H1 (cell line): ENCODE results near the gene CAMSAP1. TPM values are rescaled to one million over a fixed set of nuclear protein-coding genes. Genes with fewer than 3 reads are reported as not detected.

Source experiments
- POLR2A ChIP-seq, 2 experiments: IDR thresholded peaks; 1 replicate in 1 of 2; 2 replicates in 1 of 2; pipeline ENCODE4 v1.6.1; 2011; ENCODE audit warnings: low read depth in 2 of 2, low read length in 2 of 2, mild to moderate bottlenecking in 2 of 2; ENCODE audit errors: control extremely low read depth in 1 of 2
- SRF ChIP-seq: IDR thresholded peaks from 2 replicates; pipeline ENCODE4 v1.6.1; 2011; ENCODE audit warnings: mild to moderate bottlenecking, low read depth, low read length, moderate library complexity
- polyA plus RNA-seq, 7 experiments: library from polyadenylated mRNA; depleted of rRNA in 3 of 7; stranded (reverse) in 5 of 7; unstranded in 2 of 7; fragments of >200 nt in 5 of 7; fragments of 200-250 nt in 2 of 7; gene quantifications; 1 replicate in 5 of 7; 2 replicates in 1 of 7; 4 replicates in 1 of 7; pipeline versions ENCODE4 v1.2.1 to v1.2.3, GENCODE V29; 2011 to 2013; ENCODE audit warnings: missing spikeins in 2 of 7, mixed read lengths in 2 of 7
- total RNA-seq: library from RNA; stranded (reverse); fragmentation: NEBNext Ultra II Directional; extraction: Animal tissue kit (Norgen Biotek cat#: 25700); gene quantifications from 2 replicates; pipeline ENCODE4 v1.2.1, GENCODE V29; 2021
- TF ChIP-seq, protein P1 (sequence below): fragments of 300-600 bp; sonication (generic); IDR thresholded peaks from 2 replicates; pipeline ENCODE4 v1.7.1; 2012; ENCODE audit warnings: low read length, moderate library complexity, mild to moderate bottlenecking, inconsistent platforms; ENCODE audit not compliant: insufficient replicate concordance

The CAMSAP1 gene
- total and polyA plus RNA-seq, 2 of the 8 experiments (the other 6 are each of a cell fraction or from before 2014, with no cell fraction given), result 13.4 to 44.0 TPM

DNA sequence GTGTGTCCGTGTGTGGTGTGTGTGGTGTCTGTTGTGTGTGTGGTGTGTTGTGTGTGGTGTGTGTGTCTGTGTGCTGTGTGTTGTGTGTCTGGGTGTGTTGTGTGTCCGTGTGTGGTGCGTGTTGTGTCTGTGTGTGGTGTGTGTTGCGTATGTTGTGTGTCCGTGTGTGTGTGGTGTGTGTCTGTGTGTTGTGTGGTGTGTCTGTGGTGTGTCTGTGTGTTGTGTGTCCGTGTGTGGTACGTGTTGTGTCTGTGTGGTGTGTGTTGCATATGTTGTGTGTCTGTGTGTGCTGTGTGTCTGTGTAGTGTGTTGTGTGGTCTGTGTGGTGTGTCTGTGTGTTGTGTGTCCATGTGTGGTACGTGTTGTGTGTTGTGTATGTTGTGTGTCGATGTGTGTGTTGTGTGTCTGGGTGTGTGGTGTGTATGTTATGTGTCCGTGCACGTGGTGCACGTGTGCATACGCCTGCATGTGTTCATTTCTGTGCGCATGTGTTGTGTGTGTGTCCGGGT is 133.1 kb downstream of the CAMSAP1 start (continued):
- TF ChIP-seq, protein P1, sequence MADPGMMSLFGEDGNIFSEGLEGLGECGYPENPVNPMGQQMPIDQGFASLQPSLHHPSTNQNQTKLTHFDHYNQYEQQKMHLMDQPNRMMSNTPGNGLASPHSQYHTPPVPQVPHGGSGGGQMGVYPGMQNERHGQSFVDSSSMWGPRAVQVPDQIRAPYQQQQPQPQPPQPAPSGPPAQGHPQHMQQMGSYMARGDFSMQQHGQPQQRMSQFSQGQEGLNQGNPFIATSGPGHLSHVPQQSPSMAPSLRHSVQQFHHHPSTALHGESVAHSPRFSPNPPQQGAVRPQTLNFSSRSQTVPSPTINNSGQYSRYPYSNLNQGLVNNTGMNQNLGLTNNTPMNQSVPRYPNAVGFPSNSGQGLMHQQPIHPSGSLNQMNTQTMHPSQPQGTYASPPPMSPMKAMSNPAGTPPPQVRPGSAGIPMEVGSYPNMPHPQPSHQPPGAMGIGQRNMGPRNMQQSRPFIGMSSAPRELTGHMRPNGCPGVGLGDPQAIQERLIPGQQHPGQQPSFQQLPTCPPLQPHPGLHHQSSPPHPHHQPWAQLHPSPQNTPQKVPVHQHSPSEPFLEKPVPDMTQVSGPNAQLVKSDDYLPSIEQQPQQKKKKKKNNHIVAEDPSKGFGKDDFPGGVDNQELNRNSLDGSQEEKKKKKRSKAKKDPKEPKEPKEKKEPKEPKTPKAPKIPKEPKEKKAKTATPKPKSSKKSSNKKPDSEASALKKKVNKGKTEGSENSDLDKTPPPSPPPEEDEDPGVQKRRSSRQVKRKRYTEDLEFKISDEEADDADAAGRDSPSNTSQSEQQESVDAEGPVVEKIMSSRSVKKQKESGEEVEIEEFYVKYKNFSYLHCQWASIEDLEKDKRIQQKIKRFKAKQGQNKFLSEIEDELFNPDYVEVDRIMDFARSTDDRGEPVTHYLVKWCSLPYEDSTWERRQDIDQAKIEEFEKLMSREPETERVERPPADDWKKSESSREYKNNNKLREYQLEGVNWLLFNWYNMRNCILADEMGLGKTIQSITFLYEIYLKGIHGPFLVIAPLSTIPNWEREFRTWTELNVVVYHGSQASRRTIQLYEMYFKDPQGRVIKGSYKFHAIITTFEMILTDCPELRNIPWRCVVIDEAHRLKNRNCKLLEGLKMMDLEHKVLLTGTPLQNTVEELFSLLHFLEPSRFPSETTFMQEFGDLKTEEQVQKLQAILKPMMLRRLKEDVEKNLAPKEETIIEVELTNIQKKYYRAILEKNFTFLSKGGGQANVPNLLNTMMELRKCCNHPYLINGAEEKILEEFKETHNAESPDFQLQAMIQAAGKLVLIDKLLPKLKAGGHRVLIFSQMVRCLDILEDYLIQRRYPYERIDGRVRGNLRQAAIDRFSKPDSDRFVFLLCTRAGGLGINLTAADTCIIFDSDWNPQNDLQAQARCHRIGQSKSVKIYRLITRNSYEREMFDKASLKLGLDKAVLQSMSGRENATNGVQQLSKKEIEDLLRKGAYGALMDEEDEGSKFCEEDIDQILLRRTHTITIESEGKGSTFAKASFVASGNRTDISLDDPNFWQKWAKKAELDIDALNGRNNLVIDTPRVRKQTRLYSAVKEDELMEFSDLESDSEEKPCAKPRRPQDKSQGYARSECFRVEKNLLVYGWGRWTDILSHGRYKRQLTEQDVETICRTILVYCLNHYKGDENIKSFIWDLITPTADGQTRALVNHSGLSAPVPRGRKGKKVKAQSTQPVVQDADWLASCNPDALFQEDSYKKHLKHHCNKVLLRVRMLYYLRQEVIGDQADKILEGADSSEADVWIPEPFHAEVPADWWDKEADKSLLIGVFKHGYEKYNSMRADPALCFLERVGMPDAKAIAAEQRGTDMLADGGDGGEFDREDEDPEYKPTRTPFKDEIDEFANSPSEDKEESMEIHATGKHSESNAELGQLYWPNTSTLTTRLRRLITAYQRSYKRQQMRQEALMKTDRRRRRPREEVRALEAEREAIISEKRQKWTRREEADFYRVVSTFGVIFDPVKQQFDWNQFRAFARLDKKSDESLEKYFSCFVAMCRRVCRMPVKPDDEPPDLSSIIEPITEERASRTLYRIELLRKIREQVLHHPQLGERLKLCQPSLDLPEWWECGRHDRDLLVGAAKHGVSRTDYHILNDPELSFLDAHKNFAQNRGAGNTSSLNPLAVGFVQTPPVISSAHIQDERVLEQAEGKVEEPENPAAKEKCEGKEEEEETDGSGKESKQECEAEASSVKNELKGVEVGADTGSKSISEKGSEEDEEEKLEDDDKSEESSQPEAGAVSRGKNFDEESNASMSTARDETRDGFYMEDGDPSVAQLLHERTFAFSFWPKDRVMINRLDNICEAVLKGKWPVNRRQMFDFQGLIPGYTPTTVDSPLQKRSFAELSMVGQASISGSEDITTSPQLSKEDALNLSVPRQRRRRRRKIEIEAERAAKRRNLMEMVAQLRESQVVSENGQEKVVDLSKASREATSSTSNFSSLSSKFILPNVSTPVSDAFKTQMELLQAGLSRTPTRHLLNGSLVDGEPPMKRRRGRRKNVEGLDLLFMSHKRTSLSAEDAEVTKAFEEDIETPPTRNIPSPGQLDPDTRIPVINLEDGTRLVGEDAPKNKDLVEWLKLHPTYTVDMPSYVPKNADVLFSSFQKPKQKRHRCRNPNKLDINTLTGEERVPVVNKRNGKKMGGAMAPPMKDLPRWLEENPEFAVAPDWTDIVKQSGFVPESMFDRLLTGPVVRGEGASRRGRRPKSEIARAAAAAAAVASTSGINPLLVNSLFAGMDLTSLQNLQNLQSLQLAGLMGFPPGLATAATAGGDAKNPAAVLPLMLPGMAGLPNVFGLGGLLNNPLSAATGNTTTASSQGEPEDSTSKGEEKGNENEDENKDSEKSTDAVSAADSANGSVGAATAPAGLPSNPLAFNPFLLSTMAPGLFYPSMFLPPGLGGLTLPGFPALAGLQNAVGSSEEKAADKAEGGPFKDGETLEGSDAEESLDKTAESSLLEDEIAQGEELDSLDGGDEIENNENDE, result no peak
- TF ChIP-seq POLR2A (IDR thresholded peaks at IDR 0.05; ENCODE audit: control extremely low read depth in 1 of 2, low read depth in 2 of 2, low read length in 2 of 2) (no peak), SRF (no peak)
